Measurements from ENCODE around the gene SLC9A5.

SLC9A5 gene

GRCh38 chr16:67213197-67214019, 35.4 kb upstream of the SLC9A5 start:
- DNase-seq: no peak

DNA sequence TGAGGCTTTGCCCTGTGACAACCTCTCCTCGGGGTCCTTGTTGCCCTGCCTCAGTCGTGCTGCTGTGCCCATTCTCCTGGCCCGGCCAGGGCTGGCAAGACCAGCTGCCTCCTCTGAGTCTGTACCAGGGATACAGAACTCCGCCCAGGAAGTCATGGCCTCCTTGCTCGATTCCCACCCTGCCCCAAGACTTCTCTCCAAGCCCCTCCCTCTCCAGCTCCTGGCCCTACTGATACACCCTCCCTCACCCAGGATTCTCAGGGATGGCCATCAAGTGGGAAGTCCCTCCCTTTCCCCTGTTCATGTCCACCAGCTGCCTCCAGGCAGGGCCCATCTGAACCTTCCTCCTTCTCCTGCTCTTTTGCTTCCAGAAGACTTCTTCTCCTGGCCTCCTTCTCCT, 33.1 kb upstream of the SLC9A5 start:
- no peak for DNase-seq

- no peak for DNase-seq
Measured at GRCh38 chr16:67216612-67217490, 31.9 kb upstream of the SLC9A5 start.

GRCh38 chr16:67223992-67224391, 24.8 kb upstream of the SLC9A5 start:
- no peak for DNase-seq

DNA sequence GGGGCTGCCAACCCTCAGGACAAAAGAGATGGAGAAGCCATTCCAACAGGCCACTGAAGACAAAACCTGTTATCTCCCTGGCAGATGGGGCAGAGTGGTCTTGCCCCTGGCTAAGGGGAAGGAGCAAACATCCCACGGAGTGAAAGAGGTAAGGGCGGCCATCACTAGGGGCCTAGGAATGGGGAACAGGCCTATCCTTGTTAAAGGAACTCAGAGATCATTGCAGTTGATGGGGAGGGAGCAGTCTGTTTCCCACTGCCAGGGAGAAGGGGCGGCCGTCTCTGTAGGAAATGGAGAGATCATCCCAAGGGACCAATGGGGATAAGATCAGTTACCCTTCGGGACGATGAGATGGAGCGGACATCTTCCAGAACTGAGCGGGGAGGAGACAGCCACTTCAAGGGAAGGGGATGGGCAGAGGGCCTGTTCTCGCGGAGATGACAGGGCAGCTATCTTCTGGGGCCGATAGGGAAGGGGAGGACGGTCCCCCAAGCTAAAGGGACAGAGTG, 22.4 kb upstream of the SLC9A5 start:
- DNase-seq: no peak

GRCh38 chr16:67226804-67227566, 21.8 kb upstream of the SLC9A5 start, which contains the start of gene TMEM208:
Gene TMEM208 (plus strand): TSS chr16:67227130. CDS start chr16:67227219, 89 bp downstream.
- peak; percentile 99 for DNase-seq

- no peak for DNase-seq
Measured at GRCh38 chr16:67227567-67227921, 21.2 kb upstream of the SLC9A5 start.

- no peak for DNase-seq
Measured at GRCh38 chr16:67228034-67228785, 20.6 kb upstream of the SLC9A5 start.

- DNase-seq: no peak
Measured at GRCh38 chr16:67228905-67229304, 19.9 kb upstream of the SLC9A5 start.

DNA sequence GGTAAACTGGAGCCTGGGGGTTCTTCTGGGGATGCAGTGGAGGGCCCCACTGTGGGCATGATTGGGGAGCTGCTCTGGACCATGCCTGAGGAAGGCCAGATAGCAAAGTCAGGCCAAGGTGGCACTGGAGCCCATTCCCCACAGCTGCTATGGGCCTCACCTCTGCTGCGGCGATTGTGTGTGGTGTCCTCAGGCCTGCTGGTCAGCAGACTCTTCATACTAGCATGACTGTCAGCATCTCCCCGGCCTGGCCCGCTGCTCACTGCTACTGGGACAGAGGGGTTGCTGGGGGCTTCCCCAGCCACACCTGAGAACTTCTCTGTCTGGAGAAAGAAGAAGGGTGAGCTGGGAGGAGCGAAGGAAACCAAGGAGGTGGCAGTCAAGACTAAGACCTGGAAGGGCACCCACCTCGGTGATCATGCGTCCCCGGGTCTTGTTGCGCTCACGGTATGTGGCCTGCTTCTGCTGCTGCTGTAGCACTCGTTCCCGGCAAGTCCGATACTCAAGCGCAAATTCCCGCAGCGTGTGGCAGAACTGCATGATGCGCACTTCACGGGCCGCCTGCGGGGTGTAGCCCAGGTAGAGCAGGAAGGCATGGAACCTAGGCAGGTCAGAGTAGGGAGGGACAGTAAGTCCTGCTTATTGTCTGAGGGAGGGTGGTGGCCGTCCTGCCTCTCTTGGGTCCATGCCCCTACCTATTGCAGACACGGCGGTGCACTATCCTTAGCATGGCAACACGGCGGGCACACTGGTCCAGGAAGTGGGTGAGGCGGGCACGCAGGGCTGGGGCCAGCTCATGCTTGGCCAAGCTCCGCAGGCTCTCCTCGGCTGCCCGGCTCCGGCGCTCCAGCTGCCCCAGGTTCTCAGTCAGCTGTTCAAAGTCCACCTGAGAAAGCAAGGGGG, 18.6 kb upstream of the SLC9A5 start:
- DNase-seq: no peak

- DNase-seq: no peak
Measured at GRCh38 chr16:67230809-67231660, 17.7 kb upstream of the SLC9A5 start.

GRCh38 chr16:67233596-67233995, 15.2 kb upstream of the SLC9A5 start:
- no peak for DNase-seq

DNA sequence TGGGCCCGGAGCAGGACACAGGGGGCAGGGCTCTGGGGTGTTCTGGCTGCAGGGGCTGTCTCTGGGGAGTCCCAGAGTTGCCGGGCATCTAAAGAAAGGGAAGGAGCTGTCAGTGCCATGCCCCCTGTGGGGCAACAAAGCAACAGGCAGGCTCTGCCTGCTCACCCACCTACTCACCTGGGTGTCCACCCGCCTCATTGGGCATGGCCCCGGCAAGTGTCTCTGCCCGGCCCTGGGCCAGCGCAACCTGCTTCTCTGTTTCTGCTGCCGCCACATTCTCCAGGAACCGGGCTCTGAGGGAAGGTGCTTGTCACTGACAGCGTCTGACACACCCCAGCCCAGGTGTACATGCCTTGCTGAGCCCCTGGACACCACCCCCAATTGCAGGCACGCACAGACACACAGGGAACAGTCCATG, 14.6 kb upstream of the SLC9A5 start:
- DNase-seq: no peak

DNA sequence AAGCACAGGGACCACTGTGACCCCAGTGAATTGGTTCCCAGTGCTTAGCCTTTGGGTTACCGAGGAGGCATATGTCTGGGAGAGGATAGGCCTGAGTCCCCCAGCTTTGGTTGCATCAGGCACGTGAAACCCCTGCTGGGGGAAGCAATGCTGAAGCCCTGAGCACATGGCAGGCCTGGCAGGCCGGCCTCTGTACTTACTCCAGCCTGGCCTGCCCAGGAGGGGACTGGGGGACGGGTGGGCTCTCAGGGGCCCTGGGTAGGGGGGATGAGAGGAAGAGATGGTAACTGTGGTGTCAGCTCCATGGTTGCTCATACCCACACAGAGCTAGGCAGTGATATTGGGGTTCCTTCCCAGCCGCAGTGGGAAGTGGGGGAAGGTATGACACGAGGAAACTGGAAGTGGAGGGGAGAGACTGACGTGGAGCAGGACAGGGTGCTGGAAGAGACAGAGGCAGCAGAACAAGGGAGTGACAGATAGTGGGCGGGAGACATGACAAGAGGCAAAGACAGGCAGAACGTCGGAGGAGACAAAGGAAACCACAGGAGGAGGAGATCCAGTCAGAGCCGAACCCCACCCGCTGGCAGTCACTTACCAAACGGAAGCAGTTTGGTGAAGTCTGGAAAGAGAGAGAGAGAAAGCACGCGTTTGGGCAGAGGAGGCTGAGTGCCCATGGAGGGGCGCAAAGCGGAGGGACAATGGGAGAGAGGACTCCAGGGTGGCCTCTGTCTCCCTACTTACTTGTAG, 12.8 kb upstream of the SLC9A5 start:
- DNase-seq: no peak

DNA sequence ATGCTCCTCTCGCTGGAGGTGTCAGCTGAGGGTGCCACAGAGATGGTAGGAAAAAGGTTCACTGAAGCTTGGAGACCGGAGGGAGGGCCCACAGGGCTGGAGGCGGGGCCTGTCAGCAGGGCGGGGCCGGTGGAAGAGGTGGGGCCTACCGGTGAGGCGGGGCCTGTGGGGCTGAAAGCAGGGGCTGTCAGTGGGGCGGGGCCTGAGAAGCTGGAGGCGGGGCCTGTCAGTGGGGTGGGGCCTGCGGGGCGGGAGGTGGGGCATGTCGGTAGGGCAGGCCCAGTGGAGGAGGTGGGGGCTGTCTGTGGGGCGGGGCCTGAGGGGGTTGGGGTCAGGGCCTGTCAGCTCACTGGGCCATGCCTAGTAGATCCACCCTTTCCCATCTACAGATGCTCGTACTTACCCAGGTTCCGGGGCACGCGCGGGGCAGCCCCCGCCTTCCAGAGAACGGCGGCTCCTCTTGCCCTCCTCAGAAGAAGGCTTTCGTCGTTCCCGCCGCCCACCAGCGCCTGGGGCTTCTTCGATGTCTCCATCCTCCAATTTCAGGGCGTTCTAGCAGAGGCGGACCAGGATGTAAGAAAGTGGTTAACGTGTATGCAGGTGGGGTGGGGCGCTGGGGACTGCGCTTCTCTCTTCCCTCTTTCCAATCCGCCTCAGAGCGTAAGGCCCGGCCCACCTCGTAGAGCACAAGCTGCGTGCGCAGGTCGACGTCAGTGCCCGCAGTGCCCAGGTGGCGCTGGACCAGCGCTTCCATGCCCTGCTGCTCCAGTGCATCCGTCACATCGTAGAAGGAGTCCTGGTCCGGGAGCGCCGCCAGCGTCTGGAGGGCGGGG, 12.0 kb upstream of the SLC9A5 start:
- peak; percentile 59 for DNase-seq

GRCh38 chr16:67237396-67238277, 11.1 kb upstream of the SLC9A5 start:
- no peak for DNase-seq

DNA sequence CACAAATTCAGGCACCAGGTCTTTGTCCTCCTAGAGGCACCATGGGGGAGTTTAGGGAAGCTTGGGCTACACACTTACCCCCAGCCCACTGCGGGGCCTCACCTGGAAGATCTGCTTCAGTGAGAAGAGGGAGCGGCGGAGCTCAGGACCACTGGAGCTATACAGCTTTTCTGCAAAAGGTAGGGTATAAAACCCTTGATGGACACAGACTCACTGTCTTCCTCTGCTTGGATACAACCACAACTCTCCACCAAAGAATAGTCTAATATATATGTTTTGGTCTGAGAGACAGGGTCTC, 10.6 kb upstream of the SLC9A5 start:
- DNase-seq: no peak
